Breast epithelium (tissue), 3 donors: ENCODE results near the gene TSHZ1.

Source experiments
- POLR2A ChIP-seq: fragments of 450-650 bp; IDR thresholded peaks from one replicate; pipeline ENCODE4 v1.6.1; 2016; ENCODE audit warnings: antibody characterized with exemption, mild to moderate bottlenecking, moderate library complexity
- POLR2AphosphoS5 ChIP-seq, 3 donors: sonication (generic); formaldehyde crosslinking; IDR thresholded peaks; one replicate each; pipeline ENCODE4 v1.6.1; 2017; ENCODE audit warnings: antibody characterized with exemption in 3 of 3
- TF ChIP-seq, protein P1 (sequence below), 3 donors: fragments of 450-650 bp; IDR thresholded peaks; one replicate each; pipeline ENCODE4 v1.5.1; 2016 to 2017; ENCODE audit warnings: antibody characterized with exemption in 3 of 3, mild to moderate bottlenecking in 3 of 3, moderate library complexity in 3 of 3

DNA sequence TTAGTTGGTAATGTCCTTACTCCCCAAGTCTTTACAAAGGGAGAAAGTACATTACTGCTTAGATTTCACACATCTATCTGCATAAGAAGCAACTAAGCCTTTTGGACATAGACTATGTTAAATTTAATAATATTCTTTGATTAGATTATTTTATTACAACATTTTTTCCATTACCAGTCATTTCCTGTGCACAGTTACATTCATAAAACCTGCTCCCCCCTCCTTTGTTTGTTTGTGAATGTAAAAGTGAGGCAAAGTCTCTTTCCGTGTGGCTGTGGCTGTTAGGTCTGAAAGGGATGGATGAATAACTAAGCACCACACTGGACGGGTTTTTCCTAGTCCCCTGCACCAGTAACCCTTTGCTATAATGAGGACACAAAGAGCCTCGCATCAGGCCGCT lies 11.3 kb upstream of the TSHZ1 start:
- TF ChIP-seq, protein P1, sequence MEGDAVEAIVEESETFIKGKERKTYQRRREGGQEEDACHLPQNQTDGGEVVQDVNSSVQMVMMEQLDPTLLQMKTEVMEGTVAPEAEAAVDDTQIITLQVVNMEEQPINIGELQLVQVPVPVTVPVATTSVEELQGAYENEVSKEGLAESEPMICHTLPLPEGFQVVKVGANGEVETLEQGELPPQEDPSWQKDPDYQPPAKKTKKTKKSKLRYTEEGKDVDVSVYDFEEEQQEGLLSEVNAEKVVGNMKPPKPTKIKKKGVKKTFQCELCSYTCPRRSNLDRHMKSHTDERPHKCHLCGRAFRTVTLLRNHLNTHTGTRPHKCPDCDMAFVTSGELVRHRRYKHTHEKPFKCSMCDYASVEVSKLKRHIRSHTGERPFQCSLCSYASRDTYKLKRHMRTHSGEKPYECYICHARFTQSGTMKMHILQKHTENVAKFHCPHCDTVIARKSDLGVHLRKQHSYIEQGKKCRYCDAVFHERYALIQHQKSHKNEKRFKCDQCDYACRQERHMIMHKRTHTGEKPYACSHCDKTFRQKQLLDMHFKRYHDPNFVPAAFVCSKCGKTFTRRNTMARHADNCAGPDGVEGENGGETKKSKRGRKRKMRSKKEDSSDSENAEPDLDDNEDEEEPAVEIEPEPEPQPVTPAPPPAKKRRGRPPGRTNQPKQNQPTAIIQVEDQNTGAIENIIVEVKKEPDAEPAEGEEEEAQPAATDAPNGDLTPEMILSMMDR (IDR thresholded peaks at IDR 0.05): no peak
- TF ChIP-seq POLR2A (no peak), POLR2AphosphoS5 (IDR thresholded peaks at IDR 0.05) (no peak)
